ENCODE data around the gene SLC25A21. TPM values are rescaled to one million over a fixed set of nuclear protein-coding genes. Genes with fewer than 3 reads are reported as not detected.

Gene SLC25A21
- total and polyA plus RNA-seq, 10 of the 15 experiments (the other 5 are each of a cell fraction or from before 2014, with no cell fraction given), result 0.06 to 0.72 (median 0.17) TPM; not detected in 3

DNA sequence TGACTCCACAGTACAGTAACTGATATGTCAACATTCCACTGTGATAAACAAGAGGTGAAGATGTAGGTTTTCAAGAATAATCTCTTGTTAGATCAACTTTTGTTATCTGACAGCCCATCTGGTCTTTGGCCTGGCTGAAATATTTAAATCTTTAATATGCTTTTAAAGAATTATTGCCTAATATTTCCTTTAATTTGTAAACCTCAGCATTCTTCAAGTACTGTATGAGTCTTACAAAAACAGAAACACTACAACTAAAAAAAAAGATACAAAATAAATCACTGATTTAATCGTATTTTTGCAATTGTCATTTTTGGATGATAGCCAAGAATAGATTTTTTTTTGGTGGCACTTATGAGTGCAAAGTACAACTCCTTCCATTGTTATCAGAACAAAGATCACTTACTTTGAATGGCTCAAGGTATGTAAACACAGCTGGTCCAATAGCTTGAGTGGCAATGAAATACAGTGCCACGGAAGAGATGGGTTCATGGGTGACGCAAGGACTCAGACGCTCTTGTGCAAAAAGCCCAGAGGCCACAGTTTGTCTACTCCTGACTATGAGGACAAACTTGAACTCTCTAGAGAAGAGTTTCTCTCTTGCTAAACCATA is 401.3 kb downstream of the SLC25A21 start:
- no peak for FAIRE-seq
- no peak overlapping the region for H2AFZ ChIP-seq (ENCODE audit: control insufficient read depth, low read depth, low read length)
- no peaks in the 10 kb centered on the region for H3K79me2 ChIP-seq (ENCODE audit: control insufficient read depth, insufficient read depth, low read length)
- H3K4me3 ChIP-seq, result no peak overlapping the region
- intact Hi-C loops (cut with micrococcal nuclease; ENCODE audit: unreplicated experiment), result no loop called here
- H3K9me3 ChIP-seq (replicated peaks; ENCODE audit: control insufficient read depth, insufficient read depth, low read length), result no peaks in the 10 kb centered on the region
- SMC1A ChIA-PET (ENCODE audit: uncharacterized antibody, unreplicated experiment), result interaction anchor here (1.3 kb wide), 1 partner anchor 170 kb away, joined by 3 read pairs; no protein-coding TSS in a partner anchor
- POLR2A ChIA-PET, result no interaction called here
- no peaks in the 10 kb centered on the region for H3K27me3 ChIP-seq (replicated peaks in 1 of 2; ENCODE audit: control insufficient read depth in 2 of 2, insufficient read depth in 2 of 2, low read length in 1 of 2)
- H4K20me1 ChIP-seq (ENCODE audit: control insufficient read depth, insufficient read depth), result no peaks in the 10 kb centered on the region
- DNase-seq (ENCODE audit: low read depth, low spot score), result no peak
- 63% methylated on average over 4 of the region's 4 CpGs for WGBS (ENCODE audit: insufficient coverage, insufficient replicate concordance, low lambda C conversion rate, missing lambda C conversion rate)
- H3K36me3 ChIP-seq (ENCODE audit: control insufficient read depth in 2 of 2, insufficient read depth in 2 of 2, low read length in 1 of 2), result no peaks in the 10 kb centered on the region
- no TSS peak for BruUV-seq (replicated peaks)
- no peaks in the 10 kb centered on the region for H3K4me1 ChIP-seq (ENCODE audit: control insufficient read depth, insufficient read depth, low read length)
- CTCF ChIA-PET, result interaction anchor here (0.8 to 3.2 kb wide), 2 partner anchors 62 to 171 kb away, joined by 3 to 27 read pairs; no protein-coding TSS in a partner anchor
- no peak overlapping the region for H3K4me2 ChIP-seq (ENCODE audit: control insufficient read depth, insufficient read depth)
- TF ChIP-seq WRNIP1 (IDR thresholded peaks at IDR 0.05; ENCODE audit: borderline replicate concordance, low read depth, low read length) (no peak), ZNF217 (IDR thresholded peaks at IDR 0.05) (no peak), FOXM1 (IDR thresholded peaks at IDR 0.05; ENCODE audit: low read depth, low read length) (no peak), ZNF384 (IDR thresholded peaks at IDR 0.05; ENCODE audit: borderline replicate concordance, low read depth, low read length) (no peak), ZNF274 (IDR thresholded peaks at IDR 0.05; ENCODE audit: insufficient read depth, insufficient read length) (no peak), BACH1 (IDR thresholded peaks at IDR 0.05; ENCODE audit: borderline replicate concordance) (no peak), ASH2L (IDR thresholded peaks at IDR 0.05; ENCODE audit: borderline replicate concordance, low read depth) (no peak), POLR2AphosphoS2 (IDR thresholded peaks at IDR 0.05; ENCODE audit: low read depth, low read length) (no peak), CHD2 (IDR thresholded peaks at IDR 0.05; ENCODE audit: borderline replicate concordance, low read depth, low read length) (no peak)
- TF ChIP-seq, protein P1, sequence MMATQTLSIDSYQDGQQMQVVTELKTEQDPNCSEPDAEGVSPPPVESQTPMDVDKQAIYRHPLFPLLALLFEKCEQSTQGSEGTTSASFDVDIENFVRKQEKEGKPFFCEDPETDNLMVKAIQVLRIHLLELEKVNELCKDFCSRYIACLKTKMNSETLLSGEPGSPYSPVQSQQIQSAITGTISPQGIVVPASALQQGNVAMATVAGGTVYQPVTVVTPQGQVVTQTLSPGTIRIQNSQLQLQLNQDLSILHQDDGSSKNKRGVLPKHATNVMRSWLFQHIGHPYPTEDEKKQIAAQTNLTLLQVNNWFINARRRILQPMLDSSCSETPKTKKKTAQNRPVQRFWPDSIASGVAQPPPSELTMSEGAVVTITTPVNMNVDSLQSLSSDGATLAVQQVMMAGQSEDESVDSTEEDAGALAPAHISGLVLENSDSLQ (IDR thresholded peaks at IDR 0.05), result no peak
- TF ChIP-seq, protein P2, sequence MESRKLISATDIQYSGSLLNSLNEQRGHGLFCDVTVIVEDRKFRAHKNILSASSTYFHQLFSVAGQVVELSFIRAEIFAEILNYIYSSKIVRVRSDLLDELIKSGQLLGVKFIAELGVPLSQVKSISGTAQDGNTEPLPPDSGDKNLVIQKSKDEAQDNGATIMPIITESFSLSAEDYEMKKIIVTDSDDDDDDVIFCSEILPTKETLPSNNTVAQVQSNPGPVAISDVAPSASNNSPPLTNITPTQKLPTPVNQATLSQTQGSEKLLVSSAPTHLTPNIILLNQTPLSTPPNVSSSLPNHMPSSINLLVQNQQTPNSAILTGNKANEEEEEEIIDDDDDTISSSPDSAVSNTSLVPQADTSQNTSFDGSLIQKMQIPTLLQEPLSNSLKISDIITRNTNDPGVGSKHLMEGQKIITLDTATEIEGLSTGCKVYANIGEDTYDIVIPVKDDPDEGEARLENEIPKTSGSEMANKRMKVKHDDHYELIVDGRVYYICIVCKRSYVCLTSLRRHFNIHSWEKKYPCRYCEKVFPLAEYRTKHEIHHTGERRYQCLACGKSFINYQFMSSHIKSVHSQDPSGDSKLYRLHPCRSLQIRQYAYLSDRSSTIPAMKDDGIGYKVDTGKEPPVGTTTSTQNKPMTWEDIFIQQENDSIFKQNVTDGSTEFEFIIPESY (IDR thresholded peaks at IDR 0.05), result no peak
- TF ChIP-seq, protein P3, sequence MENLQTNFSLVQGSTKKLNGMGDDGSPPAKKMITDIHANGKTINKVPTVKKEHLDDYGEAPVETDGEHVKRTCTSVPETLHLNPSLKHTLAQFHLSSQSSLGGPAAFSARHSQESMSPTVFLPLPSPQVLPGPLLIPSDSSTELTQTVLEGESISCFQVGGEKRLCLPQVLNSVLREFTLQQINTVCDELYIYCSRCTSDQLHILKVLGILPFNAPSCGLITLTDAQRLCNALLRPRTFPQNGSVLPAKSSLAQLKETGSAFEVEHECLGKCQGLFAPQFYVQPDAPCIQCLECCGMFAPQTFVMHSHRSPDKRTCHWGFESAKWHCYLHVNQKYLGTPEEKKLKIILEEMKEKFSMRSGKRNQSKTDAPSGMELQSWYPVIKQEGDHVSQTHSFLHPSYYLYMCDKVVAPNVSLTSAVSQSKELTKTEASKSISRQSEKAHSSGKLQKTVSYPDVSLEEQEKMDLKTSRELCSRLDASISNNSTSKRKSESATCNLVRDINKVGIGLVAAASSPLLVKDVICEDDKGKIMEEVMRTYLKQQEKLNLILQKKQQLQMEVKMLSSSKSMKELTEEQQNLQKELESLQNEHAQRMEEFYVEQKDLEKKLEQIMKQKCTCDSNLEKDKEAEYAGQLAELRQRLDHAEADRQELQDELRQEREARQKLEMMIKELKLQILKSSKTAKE (IDR thresholded peaks at IDR 0.05; ENCODE audit: low read depth, poor library complexity, severe bottlenecking), result no peak
- no peak for ATAC-seq
- H3K9ac ChIP-seq (ENCODE audit: control insufficient read depth, insufficient read depth, low read length), result no peak overlapping the region
- in situ Hi-C loops (cut with MboI), result no loop called here
- no peak overlapping the region for H3K27ac ChIP-seq (ENCODE audit: control insufficient read depth, insufficient read depth)
- RAD21 ChIA-PET (ENCODE audit: unreplicated experiment), result no interaction called here

All from GM12878 (cell line).